22Rv1 (cell line): ENCODE measurements around the gene CYP8B1.

ENCODE experiments used
- H3K27ac ChIP-seq: fragments of 450-650 bp; 2 replicates; pipeline ENCODE4 v1.5.1; 2017
- CTCF ChIP-seq: fragments of 450-650 bp; IDR thresholded peaks from 2 replicates; pipeline ENCODE4 v1.5.1; 2017; ENCODE audit warnings: mild to moderate bottlenecking
- ZFX ChIP-seq: fragments of 450-650 bp; IDR thresholded peaks from 2 replicates; pipeline ENCODE4 v1.6.1; 2017; ENCODE audit warnings: antibody characterized with exemption, borderline replicate concordance

The CYP8B1 gene

GRCh38 chr3:42831321-42831713 is 44.4 kb downstream of the CYP8B1 start:
- peak; percentile 91 for TF ChIP-seq CTCF
- no peak for TF ChIP-seq ZFX
- no peak overlapping the region for H3K27ac ChIP-seq

GRCh38 chr3:42830437-42831320 is 45.0 kb downstream of the CYP8B1 start:
- TF ChIP-seq CTCF (no peak), ZFX (no peak)
- H3K27ac ChIP-seq = no peak overlapping the region

- H3K27ac ChIP-seq = no peak overlapping the region
Measured at GRCh38 chr3:42829628-42830436, 45.8 kb downstream of the CYP8B1 start.

GRCh38 chr3:42829083-42829627 is 46.5 kb downstream of the CYP8B1 start:
- no peak for TF ChIP-seq CTCF
- TF ChIP-seq ZFX = no peak
- H3K27ac ChIP-seq = no peak overlapping the region

More at GRCh38 chr3:42829628-42830436, 45.8 kb downstream of the CYP8B1 start:
- no peak for TF ChIP-seq CTCF
- no peak for TF ChIP-seq ZFX

GRCh38 chr3:42827654-42828053 is 48.0 kb downstream of the CYP8B1 start:
- TF ChIP-seq CTCF (no peak), ZFX (no peak)
- H3K27ac ChIP-seq = no peak overlapping the region

- H3K27ac ChIP-seq = no peak overlapping the region
- TF ChIP-seq CTCF (no peak), ZFX (no peak)
Measured at GRCh38 chr3:42827023-42827422, 48.7 kb downstream of the CYP8B1 start.

GRCh38 chr3:42826141-42826540 is 49.5 kb downstream of the CYP8B1 start:
- H3K27ac ChIP-seq = no peak overlapping the region
- no peak for TF ChIP-seq ZFX
- TF ChIP-seq CTCF = no peak
